Neural cell (in vitro differentiated cells): ENCODE data around the gene CSKMT. TPM values are rescaled to one million over a fixed set of nuclear protein-coding genes. Genes with fewer than 3 reads are reported as not detected.

Experiments used
- H2AFZ ChIP-seq: fragments of 200-600, 300-800 bp; sonication (generic), shearing (Covaris generic); 2 replicates; pipeline ENCODE4 v1.6.0; 2014; ENCODE audit warnings: low read depth, mild to moderate bottlenecking, antibody characterized with exemption, low read length, moderate library complexity
- H3F3A ChIP-seq: fragments of 200-600 bp; shearing (Covaris generic); 2 replicates; pipeline ENCODE4 v1.6.1; 2016; ENCODE audit warnings: mild to moderate bottlenecking, moderate library complexity, mixed read lengths, antibody characterized with exemption, low read length; ENCODE audit not compliant: insufficient read depth, poor library complexity, severe bottlenecking
- H3K27ac ChIP-seq: fragments of 200-600, 300-800 bp; sonication (generic), shearing (Covaris generic); 2 replicates; pipeline ENCODE4 v1.5.1; 2014; ENCODE audit warnings: mild to moderate bottlenecking, low read length, moderate library complexity
- H3K27me3 ChIP-seq: fragments of 300-800, 200-600 bp; sonication (generic), shearing (Covaris generic); 2 replicates; pipeline ENCODE4 v1.6.0; 2014; ENCODE audit warnings: mild to moderate bottlenecking, low read depth, low read length, moderate library complexity; ENCODE audit not compliant: insufficient read depth
- H3K36me3 ChIP-seq: fragments of 300-800, 200-600 bp; sonication (generic), shearing (Covaris generic); 2 replicates; pipeline ENCODE4 v1.5.1; 2014; ENCODE audit warnings: mild to moderate bottlenecking, antibody characterized with exemption, low read length, moderate library complexity; ENCODE audit not compliant: insufficient read depth
- H3K4me2 ChIP-seq: fragments of 300-800, 200-600 bp; sonication (generic), shearing (Covaris generic); 2 replicates; pipeline ENCODE4 v1.6.0; 2014; ENCODE audit warnings: mild to moderate bottlenecking, low read length
- H3K4me3 ChIP-seq: fragments of 300-800, 200-600 bp; sonication (generic), shearing (Covaris generic); 2 replicates; pipeline ENCODE4 v1.5.1; 2014; ENCODE audit warnings: mild to moderate bottlenecking, low read length, moderate library complexity
- H3K79me2 ChIP-seq: fragments of 200-600 bp; shearing (Covaris generic); replicated peaks from 2 replicates; pipeline ENCODE4 v1.6.0; 2014; ENCODE audit warnings: mild to moderate bottlenecking, low read length, moderate library complexity; ENCODE audit not compliant: insufficient read depth
- H3K9ac ChIP-seq: fragments of 300-800, 200-600 bp; sonication (generic), shearing (Covaris generic); 2 replicates; pipeline ENCODE4 v1.6.1; 2016; ENCODE audit warnings: mild to moderate bottlenecking, low read length, mixed read lengths
- H3K9me2 ChIP-seq: fragments of 200-600 bp; shearing (Covaris generic); 2 replicates; pipeline ENCODE4 v1.6.1; 2016; ENCODE audit warnings: mild to moderate bottlenecking, low read length, mixed read lengths; ENCODE audit not compliant: insufficient read depth
- H3K9me3 ChIP-seq: fragments of 200-600, 300-800 bp; sonication (generic), shearing (Covaris generic); 2 replicates; pipeline ENCODE4 v1.6.1; 2016; ENCODE audit warnings: mild to moderate bottlenecking, mixed run types, low read length, moderate library complexity, mixed read lengths
- H4K20me1 ChIP-seq: fragments of 200-600 bp; shearing (Covaris generic); 2 replicates; pipeline ENCODE4 v1.6.1; 2016; ENCODE audit warnings: mild to moderate bottlenecking, mixed run types; ENCODE audit not compliant: insufficient read depth
- EP300 ChIP-seq: fragments of 450-650 bp; conservative IDR thresholded peaks from 2 replicates; pipeline ENCODE4 v1.6.1; 2014; ENCODE audit warnings: antibody characterized with exemption, mild to moderate bottlenecking, moderate library complexity; ENCODE audit not compliant: poor library complexity, severe bottlenecking
- EZH2 ChIP-seq: fragments of 200-600, 300-800 bp; shearing (Covaris generic), sonication (generic); IDR thresholded peaks from 2 replicates; pipeline ENCODE4 v1.6.1; 2014; ENCODE audit warnings: antibody characterized with exemption, low read length, borderline replicate concordance, mild to moderate bottlenecking; ENCODE audit not compliant: insufficient read depth, poor library complexity, severe bottlenecking
- MXI1 ChIP-seq: fragments of 450-650 bp; conservative IDR thresholded peaks from 2 replicates; pipeline ENCODE4 v1.6.1; 2014; ENCODE audit warnings: antibody characterized with exemption, mild to moderate bottlenecking; ENCODE audit not compliant: poor library complexity, severe bottlenecking
- POLR2AphosphoS5 ChIP-seq: IDR thresholded peaks from 2 replicates; pipeline ENCODE4 v1.6.1; 2012
- RAD21 ChIP-seq: fragments of 450-650 bp; conservative IDR thresholded peaks from 2 replicates; pipeline ENCODE4 v1.6.1; 2014; ENCODE audit warnings: antibody characterized with exemption, mild to moderate bottlenecking, moderate library complexity
- SMC3 ChIP-seq: fragments of 450-650 bp; conservative IDR thresholded peaks from 2 replicates; pipeline ENCODE4 v1.6.1; 2014; ENCODE audit warnings: antibody characterized with exemption, mild to moderate bottlenecking, moderate library complexity; ENCODE audit not compliant: poor library complexity
- TAF1 ChIP-seq: IDR thresholded peaks from 2 replicates; pipeline ENCODE4 v1.6.1; 2012; ENCODE audit warnings: low read depth
- polyA plus RNA-seq: library from polyadenylated mRNA; depleted of rRNA; stranded (reverse); fragments of >200 nt; gene quantifications from 2 replicates; pipeline ENCODE4 v1.2.3, GENCODE V29; 2014
- TF ChIP-seq, protein P1 (sequence below): IDR thresholded peaks from 2 replicates; pipeline ENCODE4 v1.6.1; 2012; ENCODE audit warnings: borderline replicate concordance
- TF ChIP-seq, protein P2 (sequence below): fragments of 450-650 bp; IDR thresholded peaks from 2 replicates; pipeline ENCODE4 v1.5.1; 2014; ENCODE audit warnings: antibody characterized with exemption, mild to moderate bottlenecking, moderate library complexity; ENCODE audit not compliant: poor library complexity, severe bottlenecking

CSKMT gene
- polyA plus RNA-seq, 1 donor from 2014 or later: 16.0 TPM

GRCh38 chr11:62709247-62710000 lies 44.3 kb downstream of the CSKMT start (continued):
- TF ChIP-seq MXI1: peak; percentile 74

- Histone ChIP-seq H3K79me2 (peaks cover 35% of the 10 kb centered on the region), H3F3A (peaks cover 6% of the 10 kb centered on the region), H3K9ac (peak overlapping the region; percentile 99), H3K9me3 (no peaks in the 10 kb centered on the region), H2AFZ (peak overlapping the region; percentile 71), H3K27me3 (no peaks in the 10 kb centered on the region), H3K27ac (peak overlapping the region; percentile 96), H4K20me1 (no peaks in the 10 kb centered on the region), H3K4me3 (peak overlapping the region; percentile 75), H3K4me2 (peak overlapping the region; percentile 94), H3K9me2 (no peaks in the 10 kb centered on the region), H3K36me3 (peaks cover 11% of the 10 kb centered on the region)
- TF ChIP-seq MXI1 (no peak), RAD21 (no peak), POLR2AphosphoS5 (no peak), EP300 (no peak), EZH2 (no peak), TAF1 (no peak), SMC3 (no peak)
- TF ChIP-seq, protein P1, sequence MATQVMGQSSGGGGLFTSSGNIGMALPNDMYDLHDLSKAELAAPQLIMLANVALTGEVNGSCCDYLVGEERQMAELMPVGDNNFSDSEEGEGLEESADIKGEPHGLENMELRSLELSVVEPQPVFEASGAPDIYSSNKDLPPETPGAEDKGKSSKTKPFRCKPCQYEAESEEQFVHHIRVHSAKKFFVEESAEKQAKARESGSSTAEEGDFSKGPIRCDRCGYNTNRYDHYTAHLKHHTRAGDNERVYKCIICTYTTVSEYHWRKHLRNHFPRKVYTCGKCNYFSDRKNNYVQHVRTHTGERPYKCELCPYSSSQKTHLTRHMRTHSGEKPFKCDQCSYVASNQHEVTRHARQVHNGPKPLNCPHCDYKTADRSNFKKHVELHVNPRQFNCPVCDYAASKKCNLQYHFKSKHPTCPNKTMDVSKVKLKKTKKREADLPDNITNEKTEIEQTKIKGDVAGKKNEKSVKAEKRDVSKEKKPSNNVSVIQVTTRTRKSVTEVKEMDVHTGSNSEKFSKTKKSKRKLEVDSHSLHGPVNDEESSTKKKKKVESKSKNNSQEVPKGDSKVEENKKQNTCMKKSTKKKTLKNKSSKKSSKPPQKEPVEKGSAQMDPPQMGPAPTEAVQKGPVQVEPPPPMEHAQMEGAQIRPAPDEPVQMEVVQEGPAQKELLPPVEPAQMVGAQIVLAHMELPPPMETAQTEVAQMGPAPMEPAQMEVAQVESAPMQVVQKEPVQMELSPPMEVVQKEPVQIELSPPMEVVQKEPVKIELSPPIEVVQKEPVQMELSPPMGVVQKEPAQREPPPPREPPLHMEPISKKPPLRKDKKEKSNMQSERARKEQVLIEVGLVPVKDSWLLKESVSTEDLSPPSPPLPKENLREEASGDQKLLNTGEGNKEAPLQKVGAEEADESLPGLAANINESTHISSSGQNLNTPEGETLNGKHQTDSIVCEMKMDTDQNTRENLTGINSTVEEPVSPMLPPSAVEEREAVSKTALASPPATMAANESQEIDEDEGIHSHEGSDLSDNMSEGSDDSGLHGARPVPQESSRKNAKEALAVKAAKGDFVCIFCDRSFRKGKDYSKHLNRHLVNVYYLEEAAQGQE: no peak
- TF ChIP-seq, protein P2, sequence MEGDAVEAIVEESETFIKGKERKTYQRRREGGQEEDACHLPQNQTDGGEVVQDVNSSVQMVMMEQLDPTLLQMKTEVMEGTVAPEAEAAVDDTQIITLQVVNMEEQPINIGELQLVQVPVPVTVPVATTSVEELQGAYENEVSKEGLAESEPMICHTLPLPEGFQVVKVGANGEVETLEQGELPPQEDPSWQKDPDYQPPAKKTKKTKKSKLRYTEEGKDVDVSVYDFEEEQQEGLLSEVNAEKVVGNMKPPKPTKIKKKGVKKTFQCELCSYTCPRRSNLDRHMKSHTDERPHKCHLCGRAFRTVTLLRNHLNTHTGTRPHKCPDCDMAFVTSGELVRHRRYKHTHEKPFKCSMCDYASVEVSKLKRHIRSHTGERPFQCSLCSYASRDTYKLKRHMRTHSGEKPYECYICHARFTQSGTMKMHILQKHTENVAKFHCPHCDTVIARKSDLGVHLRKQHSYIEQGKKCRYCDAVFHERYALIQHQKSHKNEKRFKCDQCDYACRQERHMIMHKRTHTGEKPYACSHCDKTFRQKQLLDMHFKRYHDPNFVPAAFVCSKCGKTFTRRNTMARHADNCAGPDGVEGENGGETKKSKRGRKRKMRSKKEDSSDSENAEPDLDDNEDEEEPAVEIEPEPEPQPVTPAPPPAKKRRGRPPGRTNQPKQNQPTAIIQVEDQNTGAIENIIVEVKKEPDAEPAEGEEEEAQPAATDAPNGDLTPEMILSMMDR: no peak
These were observed 44.9 kb downstream of the CSKMT start for GRCh38 chr11:62710001-62710345.

GRCh38 chr11:62712276-62712812 lies 47.2 kb downstream of the CSKMT start:
- H3K27me3 ChIP-seq: no peaks in the 10 kb centered on the region
- no peak overlapping the region for H3K4me3 ChIP-seq
- peaks cover 18% of the 10 kb centered on the region for H3K79me2 ChIP-seq
- H4K20me1 ChIP-seq: no peaks in the 10 kb centered on the region
- H2AFZ ChIP-seq: no peak overlapping the region
- H3F3A ChIP-seq: peaks cover 6% of the 10 kb centered on the region
- no peak overlapping the region for H3K27ac ChIP-seq
- peaks cover 11% of the 10 kb centered on the region for H3K36me3 ChIP-seq
- no peaks in the 10 kb centered on the region for H3K9me2 ChIP-seq
- no peak overlapping the region for H3K4me2 ChIP-seq
- TF ChIP-seq TAF1 (no peak), SMC3 (no peak), POLR2AphosphoS5 (no peak), EZH2 (no peak), EP300 (no peak), RAD21 (no peak)
- TF ChIP-seq, protein P1: no peak
- TF ChIP-seq, protein P2: no peak
- no peak overlapping the region for H3K9ac ChIP-seq
- no peaks in the 10 kb centered on the region for H3K9me3 ChIP-seq
